ENCODE measurements around the gene ZBED1.
"Not testable (repeated sequence)": the region's sequence is repeated elsewhere in the genome, so short reads cannot be mapped to it uniquely, and the experiment has no call there.

Gene ZBED1

GRCh38 chrX:2484721-2485648, 15.8 kb downstream of the ZBED1 start:
- Histone ChIP-seq H3K4me3 (ENCODE audit: low read depth, low read length) (no peak overlapping the region), H3K36me3 (peaks cover 45% of the 10 kb centered on the region), H3K27ac (no peak overlapping the region), H3K9me3 (ENCODE audit: severe bottlenecking) (peaks cover 2% of the 10 kb centered on the region), H3K27me3 (ENCODE audit: insufficient read depth, low read depth, severe bottlenecking) (no peaks in the 10 kb centered on the region)
- TF ChIP-seq, protein P1, sequence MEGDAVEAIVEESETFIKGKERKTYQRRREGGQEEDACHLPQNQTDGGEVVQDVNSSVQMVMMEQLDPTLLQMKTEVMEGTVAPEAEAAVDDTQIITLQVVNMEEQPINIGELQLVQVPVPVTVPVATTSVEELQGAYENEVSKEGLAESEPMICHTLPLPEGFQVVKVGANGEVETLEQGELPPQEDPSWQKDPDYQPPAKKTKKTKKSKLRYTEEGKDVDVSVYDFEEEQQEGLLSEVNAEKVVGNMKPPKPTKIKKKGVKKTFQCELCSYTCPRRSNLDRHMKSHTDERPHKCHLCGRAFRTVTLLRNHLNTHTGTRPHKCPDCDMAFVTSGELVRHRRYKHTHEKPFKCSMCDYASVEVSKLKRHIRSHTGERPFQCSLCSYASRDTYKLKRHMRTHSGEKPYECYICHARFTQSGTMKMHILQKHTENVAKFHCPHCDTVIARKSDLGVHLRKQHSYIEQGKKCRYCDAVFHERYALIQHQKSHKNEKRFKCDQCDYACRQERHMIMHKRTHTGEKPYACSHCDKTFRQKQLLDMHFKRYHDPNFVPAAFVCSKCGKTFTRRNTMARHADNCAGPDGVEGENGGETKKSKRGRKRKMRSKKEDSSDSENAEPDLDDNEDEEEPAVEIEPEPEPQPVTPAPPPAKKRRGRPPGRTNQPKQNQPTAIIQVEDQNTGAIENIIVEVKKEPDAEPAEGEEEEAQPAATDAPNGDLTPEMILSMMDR (IDR thresholded peaks at IDR 0.05; ENCODE audit: low read depth, low read length), result no peak
- no peak for DNase-seq

GRCh38 chrX:2484256-2484655, 16.5 kb downstream of the ZBED1 start:
- H3K27ac ChIP-seq, result no peak overlapping the region
- no peaks in the 10 kb centered on the region for H3K27me3 ChIP-seq (ENCODE audit: insufficient read depth, low read depth, severe bottlenecking)

GRCh38 chrX:2483398-2484060, 17.2 kb downstream of the ZBED1 start:
- Histone ChIP-seq H3K27ac (no peak overlapping the region), H3K36me3 (peaks cover 31% of the 10 kb centered on the region), H3K27me3 (ENCODE audit: insufficient read depth, low read depth, severe bottlenecking) (no peaks in the 10 kb centered on the region), H3K9me3 (ENCODE audit: severe bottlenecking) (peaks cover 3% of the 10 kb centered on the region), H3K4me3 (ENCODE audit: low read depth, low read length) (no peak overlapping the region)
- TF ChIP-seq, protein P1 (IDR thresholded peaks at IDR 0.05; ENCODE audit: low read depth, low read length), result no peak
- DNase-seq, result no peak

More at GRCh38 chrX:2484256-2484655, 16.5 kb downstream of the ZBED1 start:
- H3K9me3 ChIP-seq (ENCODE audit: severe bottlenecking), result peaks cover 3% of the 10 kb centered on the region
- peak; percentile 0 for DNase-seq
- peaks cover 38% of the 10 kb centered on the region for H3K36me3 ChIP-seq
- TF ChIP-seq, protein P1 (IDR thresholded peaks at IDR 0.05; ENCODE audit: low read depth, low read length), result no peak
- H3K4me3 ChIP-seq (ENCODE audit: low read depth, low read length), result no peak overlapping the region

DNA sequence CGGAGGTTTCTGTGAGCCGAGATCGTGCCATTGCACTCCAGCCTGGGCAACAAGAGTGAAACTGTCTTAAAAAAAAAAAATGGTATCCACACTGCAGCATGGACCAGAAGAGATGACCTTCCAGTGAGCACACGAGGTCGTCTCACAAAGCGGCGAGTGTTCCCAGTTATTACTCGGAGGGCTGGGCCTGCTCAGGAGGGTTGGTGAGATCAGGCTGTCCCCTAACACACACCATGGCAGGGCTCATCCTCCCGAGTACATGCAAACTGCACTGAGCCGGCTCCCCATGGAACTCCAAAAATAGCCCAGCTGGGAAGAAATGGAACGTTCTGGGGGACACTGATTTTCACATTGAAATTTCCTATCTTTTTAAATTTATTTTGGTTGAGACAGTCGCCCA, 19.2 kb downstream of the ZBED1 start:
- not testable (repeated sequence) for H3K27me3 ChIP-seq (ENCODE audit: insufficient read depth, low read depth, severe bottlenecking); H3K9me3 ChIP-seq (ENCODE audit: severe bottlenecking); H3K4me3 ChIP-seq (ENCODE audit: low read depth, low read length); DNase-seq; H3K27ac ChIP-seq
- H3K36me3 ChIP-seq, result peaks cover 11% of the 10 kb centered on the region

GRCh38 chrX:2479982-2480381, 20.8 kb downstream of the ZBED1 start:
- H3K4me3 ChIP-seq (ENCODE audit: low read depth, low read length); H3K27me3 ChIP-seq (ENCODE audit: insufficient read depth, low read depth, severe bottlenecking); H3K9me3 ChIP-seq (ENCODE audit: severe bottlenecking); DNase-seq; H3K36me3 ChIP-seq; H3K27ac ChIP-seq: not testable (repeated sequence)

- peaks cover 3% of the 10 kb centered on the region for H3K9me3 ChIP-seq (ENCODE audit: severe bottlenecking)
- H3K27me3 ChIP-seq (ENCODE audit: insufficient read depth, low read depth, severe bottlenecking), result no peaks in the 10 kb centered on the region
- no peak overlapping the region for H3K4me3 ChIP-seq (ENCODE audit: low read depth, low read length)
- TF ChIP-seq, protein P1 (IDR thresholded peaks at IDR 0.05; ENCODE audit: low read depth, low read length), result no peak
- no peak overlapping the region for H3K27ac ChIP-seq
- DNase-seq, result no peak
- peaks cover 5% of the 10 kb centered on the region for H3K36me3 ChIP-seq
Observed at GRCh38 chrX:2479420-2479780, 21.4 kb downstream of the ZBED1 start.
